Spleen (tissue), 11 donors: ENCODE results near the gene SEPTIN3. TPM values are rescaled to one million over a fixed set of nuclear protein-coding genes. Genes with fewer than 3 reads are reported as not detected.

Experiments
- DNase-seq: peaks from one replicate; pipeline ENCODE4 v3.0.0-alpha.2; 2020
- H3K27ac ChIP-seq, 8 donors: fragments of 200-600 bp; sonication (generic) in 7 of 8; 1 replicate in 4 of 8; 2 replicates in 4 of 8; pipeline versions ENCODE4 v1.5.0 to v1.8.0; 2016 to 2021; ENCODE audit warnings: inconsistent platforms in 4 of 8, mild to moderate bottlenecking in 4 of 8, moderate library complexity in 1 of 8
- H3K27me3 ChIP-seq, 7 donors: fragments of 200-600 bp; sonication (generic) in 6 of 7; replicated peaks in 1 of 7; 1 replicate in 4 of 7; 2 replicates in 3 of 7; pipeline versions ENCODE4 v1.5.0 to v1.8.0; 2016 to 2021; ENCODE audit warnings: inconsistent platforms in 3 of 7, mild to moderate bottlenecking in 1 of 7
- H3K36me3 ChIP-seq, 6 donors: fragments of 200-600 bp; sonication (generic) in 5 of 6; 1 replicate in 4 of 6; 2 replicates in 2 of 6; pipeline versions ENCODE4 v1.5.0 to v1.8.0; 2016 to 2021; ENCODE audit warnings: inconsistent platforms in 2 of 6
- H3K4me1 ChIP-seq, 6 donors: fragments of 200-600 bp; sonication (generic) in 5 of 6; 1 replicate in 3 of 6; 2 replicates in 3 of 6; pipeline versions ENCODE4 v1.5.0 to v1.8.0; 2016 to 2021; ENCODE audit warnings: inconsistent platforms in 3 of 6
- H3K4me3 ChIP-seq, 8 donors: fragments of 200-600 bp; sonication (generic) in 7 of 8; 1 replicate in 4 of 8; 2 replicates in 4 of 8; pipeline versions ENCODE4 v1.5.0 to v1.8.0; 2016 to 2021; ENCODE audit warnings: inconsistent platforms in 4 of 8, mild to moderate bottlenecking in 4 of 8, moderate library complexity in 2 of 8
- H3K9me3 ChIP-seq, 8 donors: fragments of 200-600 bp; sonication (generic) in 7 of 8; 1 replicate in 4 of 8; 2 replicates in 4 of 8; pipeline versions ENCODE4 v1.5.0 to v1.8.0; 2016 to 2021; ENCODE audit warnings: inconsistent platforms in 4 of 8
- CTCF ChIP-seq, 11 experiments: fragments of 200-600 bp in 7 of 11; fragments of 450-650 bp in 4 of 11; sonication (generic) in 4 of 11; IDR thresholded peaks in 8 of 11; conservative IDR thresholded peaks in 3 of 11; 1 replicate in 7 of 11; 2 replicates in 4 of 11; pipeline versions ENCODE4 v1.4.0 to v1.8.0; 2016 to 2021; ENCODE audit warnings: antibody characterized with exemption in 11 of 11, inconsistent platforms in 4 of 11, mild to moderate bottlenecking in 1 of 11
- POLR2A ChIP-seq, 3 donors: fragments of 450-650 bp; IDR thresholded peaks; one replicate each; pipeline ENCODE4 v1.5.1; 2017; ENCODE audit warnings: antibody characterized with exemption in 3 of 3, mild to moderate bottlenecking in 1 of 3
- POLR2AphosphoS5 ChIP-seq, 3 donors: sonication (generic); formaldehyde crosslinking; IDR thresholded peaks; one replicate each; pipeline ENCODE4 v1.5.1; 2017; ENCODE audit warnings: antibody characterized with exemption in 3 of 3
- WGBS, 5 donors: extraction: QIAGEN DNeasy Blood & Tissue Kit in 3 of 5; methylation state at CpG; one replicate each; pipeline versions ENCODE4 v1.1.5 to v1.1.7; 2013 to 2018; 5-methylcytosine and 5-hydroxymethylcytosine counted together
- intact Hi-C: fragments of 100-400 bp; cut with DNase I; formaldehyde crosslinking; loops from one replicate; pipeline ENCODE4 v1.15.0; 2023; ENCODE audit warnings: low total_unique reads
- polyA plus RNA-seq, 3 donors: library from polyadenylated mRNA; stranded (reverse); fragments of 200-250 nt; gene quantifications; one replicate each; pipeline ENCODE4 v1.2.1, GENCODE V29; 2013
- total RNA-seq, 7 donors: library from RNA; depleted of rRNA in 3 of 7; stranded (reverse); fragments of >200 nt in 3 of 7; fragmentation: NEBNext Ultra II Directional in 4 of 7; extraction: Animal tissue kit (Norgen Biotek cat#: 25700) in 4 of 7; gene quantifications; one replicate each; pipeline versions ENCODE4 v1.1.0 to v1.2.1, GENCODE V29; 2016 to 2021
- donor health status: healthy with polysubstance abuse.
- donor health status: DM: no; HTN: no; CAD: no; lungs with moderate emphysema.
- donor health status: DM: no; HTN: no; CAD: no.
- donor health status: Bipolar disorder and iron deficiency.
- donor health status: healthy.
- donor health status: DM: no; HTN: no; CAD: no.
- donor health status: DM: yes; HTN: yes; CAD: no.

SEPTIN3 gene
- total and polyA plus RNA-seq, 10 donors = 0.07 to 1.0 (median 0.20) TPM

DNA sequence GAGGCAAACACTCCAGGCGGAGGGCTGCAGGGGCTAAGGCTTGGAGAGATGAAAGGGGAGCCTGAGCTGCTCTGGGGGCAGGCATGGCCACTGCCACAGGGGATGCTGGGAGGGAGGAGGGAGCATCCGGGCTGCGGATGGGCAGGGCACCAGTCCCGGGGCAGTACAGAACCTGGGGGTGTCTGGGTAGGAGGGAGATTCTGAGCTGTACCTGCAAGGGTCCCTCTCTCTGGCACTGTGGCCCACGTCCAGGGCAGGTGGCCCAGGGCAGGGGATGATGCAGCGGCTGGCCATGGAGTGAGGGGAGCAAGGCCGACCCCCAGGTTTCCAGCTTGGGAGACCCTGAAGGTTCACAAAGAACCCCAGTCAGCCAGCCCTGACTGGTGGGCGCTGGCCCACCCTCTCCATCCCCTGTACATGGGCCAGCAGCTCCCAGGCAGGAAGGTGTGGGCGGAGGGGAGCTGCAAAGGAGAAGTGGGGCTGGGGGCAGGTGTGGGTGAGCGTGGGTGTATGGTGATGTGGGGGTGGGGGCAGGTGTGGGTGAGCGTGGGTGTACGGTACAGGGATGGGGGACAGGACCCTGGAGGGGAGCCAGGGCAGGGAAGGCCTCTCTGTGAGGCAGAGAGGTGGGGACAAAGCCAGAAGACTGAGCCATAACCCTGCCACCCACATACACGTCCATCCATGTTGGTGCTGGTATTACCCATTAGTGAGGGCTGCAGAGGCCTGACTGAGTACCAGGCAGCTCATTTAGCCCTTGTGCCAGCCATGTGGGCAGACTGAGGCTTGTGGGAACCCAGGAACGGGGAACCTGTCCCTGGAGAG is 40.4 kb upstream of the SEPTIN3 start:
- H3K4me1 ChIP-seq = peaks cover 3 to 100% (median 76%) of the 10 kb centered on the region in 6 donors
- H3K4me3 ChIP-seq = peak overlapping the region in 1 of 8 donors; percentile 4
- TF ChIP-seq POLR2AphosphoS5 (IDR thresholded peaks at IDR 0.05) (peak in 2 of 3 donors; percentile 36 to 41), CTCF (IDR thresholded peaks at IDR 0.05 in 8 of 11, conservative IDR thresholded peaks at IDR 0.05 in 3 of 11) (no peak), POLR2A (IDR thresholded peaks at IDR 0.05) (no peak)
- peaks cover 0 to 33% (median 20%) of the 10 kb centered on the region in 7 donors for H3K27me3 ChIP-seq
- 59 to 70% (median 67%) methylated on average over 13 to 14 of the region's 14 CpGs for WGBS, 5 donors
- H3K36me3 ChIP-seq = peaks cover 0 to 5% (median 0%) of the 10 kb centered on the region in 6 donors
- H3K27ac ChIP-seq = peak overlapping the region in 7 of 8 donors; percentile 51 to 99 (median 92)
- H3K9me3 ChIP-seq = no peaks in the 10 kb centered on the region
- DNase-seq = peak; percentile 83
- intact Hi-C loops = no loop called here

GRCh38 chr22:41929418-41929810 is 39.8 kb upstream of the SEPTIN3 start:
- 61 to 79% (median 75%) methylated on average over 7 to 8 of the region's 8 CpGs for WGBS, 5 donors
- peaks cover 3 to 100% (median 77%) of the 10 kb centered on the region in 6 donors for H3K4me1 ChIP-seq
- peaks cover 0 to 5% (median 0%) of the 10 kb centered on the region in 6 donors for H3K36me3 ChIP-seq
- DNase-seq = peak; percentile 67
- TF ChIP-seq POLR2AphosphoS5 (IDR thresholded peaks at IDR 0.05) = no peak
- TF ChIP-seq CTCF (IDR thresholded peaks at IDR 0.05 in 8 of 11, conservative IDR thresholded peaks at IDR 0.05 in 3 of 11) = no peak
- TF ChIP-seq POLR2A (IDR thresholded peaks at IDR 0.05) = no peak
- H3K27me3 ChIP-seq = peaks cover 0 to 28% (median 20%) of the 10 kb centered on the region in 7 donors
- H3K27ac ChIP-seq = peak overlapping the region in 7 of 8 donors; percentile 22 to 99 (median 92)
- no peaks in the 10 kb centered on the region for H3K9me3 ChIP-seq
- H3K4me3 ChIP-seq = no peak overlapping the region
- intact Hi-C loops = no loop called here

- peak; percentile 65 for DNase-seq
- TF ChIP-seq CTCF (IDR thresholded peaks at IDR 0.05 in 8 of 11, conservative IDR thresholded peaks at IDR 0.05 in 3 of 11) (no peak), POLR2AphosphoS5 (IDR thresholded peaks at IDR 0.05) (peak in 2 of 3 donors; percentile 56 to 67)
- Histone ChIP-seq H3K27ac (peak overlapping the region in 7 of 8 donors; percentile 22 to 95 (median 89)), H3K4me3 (no peak overlapping the region), H3K36me3 (peaks cover 0 to 2% (median 0%) of the 10 kb centered on the region in 6 donors), H3K4me1 (peaks cover 0 to 100% (median 74%) of the 10 kb centered on the region in 6 donors), H3K27me3 (peaks cover 0 to 7% (median 2%) of the 10 kb centered on the region in 7 donors), H3K9me3 (no peaks in the 10 kb centered on the region)
- intact Hi-C loops = no loop called here
- 59 to 78% (median 73%) methylated on average over 10 of the region's 10 CpGs for WGBS, 5 donors
Measured at GRCh38 chr22:41931701-41932269, 37.5 kb upstream of the SEPTIN3 start.

DNA sequence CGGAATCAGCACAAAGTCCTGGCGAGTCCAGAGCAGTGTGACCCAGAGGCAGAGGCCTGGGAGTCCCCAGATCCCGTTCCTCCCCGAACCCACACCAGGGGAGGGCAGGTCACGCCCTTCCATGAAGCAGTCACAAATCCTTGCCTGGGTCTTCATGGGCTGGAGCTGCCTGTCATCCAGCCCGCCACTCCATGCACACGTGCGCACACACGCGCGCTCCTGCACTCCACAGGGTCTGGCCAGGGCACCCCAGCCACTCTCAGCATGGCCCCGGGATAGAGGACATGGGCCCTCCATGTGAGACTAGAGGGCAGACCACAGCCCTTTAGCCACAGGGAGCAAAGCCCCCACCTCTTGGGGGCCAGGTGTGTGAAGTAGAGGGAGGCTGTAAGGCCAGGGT is 36.9 kb upstream of the SEPTIN3 start:
- H3K9me3 ChIP-seq = no peaks in the 10 kb centered on the region
- H3K27ac ChIP-seq = peak overlapping the region in 5 of 8 donors; percentile 27 to 95 (median 90)
- no peak overlapping the region for H3K4me3 ChIP-seq
- H3K27me3 ChIP-seq = peaks cover 0 to 1% (median 0%) of the 10 kb centered on the region in 7 donors
- H3K36me3 ChIP-seq = peaks cover 0 to 8% (median 0%) of the 10 kb centered on the region in 6 donors
- WGBS, 5 donors = 91 to 100% (median 94%) methylated on average over 4 to 12 of the region's 12 CpGs
- DNase-seq = peak; percentile 76
- no peak for TF ChIP-seq POLR2A (IDR thresholded peaks at IDR 0.05)
- no peak for TF ChIP-seq POLR2AphosphoS5 (IDR thresholded peaks at IDR 0.05)
- no peak for TF ChIP-seq CTCF (IDR thresholded peaks at IDR 0.05 in 8 of 11, conservative IDR thresholded peaks at IDR 0.05 in 3 of 11)
- peaks cover 0 to 100% (median 72%) of the 10 kb centered on the region in 6 donors for H3K4me1 ChIP-seq
- intact Hi-C loops = no loop called here
